Bone marrow (tissue), 2 donors: ENCODE data around the gene ZNF567.
A peak's percentile ranks its signal among the peaks of the same experiment; 100 is the strongest.
"Not testable (repeated sequence)": the region's sequence is repeated elsewhere in the genome, so short reads cannot be mapped to it uniquely, and the experiment has no call there.

Source experiments
- DNase-seq, 2 donors: peaks; one replicate each; lab custom pipeline; 2025; lab: John Stamatoyannopoulos, UW

Gene ZNF567

DNA sequence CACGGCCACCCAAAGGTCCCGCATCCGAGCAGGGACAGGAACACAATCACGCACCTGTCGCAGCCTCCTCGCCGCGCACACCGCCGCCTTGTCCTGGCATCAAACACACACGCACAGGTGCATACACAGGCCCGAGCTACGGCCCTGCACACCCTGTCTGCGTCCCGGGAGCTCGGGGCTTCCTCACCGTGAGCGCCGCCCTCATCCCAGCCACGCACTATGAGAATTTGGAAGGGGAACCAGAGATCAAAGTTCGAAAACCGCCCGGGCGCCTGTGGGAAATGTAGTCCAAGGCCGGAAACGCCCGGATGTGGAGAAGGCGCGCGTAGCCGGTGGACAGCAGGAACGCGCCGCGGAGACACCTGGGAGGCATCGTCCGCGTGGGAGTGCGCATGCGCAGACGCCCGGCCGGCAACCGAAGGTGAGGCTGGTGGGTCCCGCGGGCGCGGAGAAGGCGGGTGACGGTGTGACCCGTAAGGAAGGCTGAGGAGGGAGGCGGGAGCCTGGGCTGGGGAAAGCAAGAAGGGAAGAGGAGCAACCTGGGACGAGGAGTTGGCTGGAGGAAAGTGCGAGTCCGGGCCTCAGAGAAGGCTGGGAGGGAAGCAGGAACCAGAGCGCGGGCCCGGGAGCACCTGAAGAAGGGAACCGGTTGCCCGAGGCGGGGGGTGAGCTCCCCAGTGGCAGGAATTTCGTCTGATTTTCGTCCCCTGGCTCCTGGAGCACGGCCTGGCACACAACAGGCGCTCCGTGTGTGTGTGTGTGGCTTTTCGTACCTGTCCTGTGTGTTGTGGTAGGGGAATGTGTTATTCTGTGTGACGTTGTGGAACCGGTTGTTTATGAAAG is at the start of gene ZNF567:
ZNF567 (plus strand) TSS at position 399 of the 843 bp plus-strand sequence. CDS start 7,256 bp downstream, outside the sequence.
- peak; percentile 82 to 91 for DNase-seq

DNA sequence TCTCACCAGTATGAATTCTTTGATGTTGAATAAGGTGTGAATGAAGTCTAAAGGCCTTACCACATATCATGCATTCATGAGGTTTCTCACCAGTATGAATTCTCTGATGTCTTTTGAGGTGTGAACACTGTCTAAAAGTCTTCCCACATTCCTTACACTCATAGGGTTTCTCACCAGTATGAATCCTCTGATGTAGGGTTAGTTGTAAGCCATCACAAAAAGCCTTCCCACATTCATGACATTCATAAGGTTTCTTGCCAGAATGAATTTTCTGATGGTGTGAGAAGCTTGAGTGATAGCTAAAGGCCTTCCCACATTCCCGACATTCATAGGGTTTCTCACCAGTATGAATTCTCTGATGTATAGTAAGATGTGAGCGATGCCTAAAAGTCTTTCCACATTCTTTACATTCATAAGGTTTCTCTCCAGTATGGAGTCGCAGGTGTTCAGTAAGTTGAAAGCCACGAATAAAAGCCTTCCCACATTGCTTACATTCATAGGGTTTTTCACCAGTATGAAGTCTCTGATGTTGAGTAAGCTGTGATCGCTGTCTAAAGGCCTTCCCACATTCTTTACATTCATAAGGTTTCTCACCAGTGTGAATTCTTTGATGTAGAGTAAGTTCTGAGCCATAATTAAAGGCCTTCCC is 48.4 kb upstream of the ZNF567 start:
- DNase-seq = no peak

DNA sequence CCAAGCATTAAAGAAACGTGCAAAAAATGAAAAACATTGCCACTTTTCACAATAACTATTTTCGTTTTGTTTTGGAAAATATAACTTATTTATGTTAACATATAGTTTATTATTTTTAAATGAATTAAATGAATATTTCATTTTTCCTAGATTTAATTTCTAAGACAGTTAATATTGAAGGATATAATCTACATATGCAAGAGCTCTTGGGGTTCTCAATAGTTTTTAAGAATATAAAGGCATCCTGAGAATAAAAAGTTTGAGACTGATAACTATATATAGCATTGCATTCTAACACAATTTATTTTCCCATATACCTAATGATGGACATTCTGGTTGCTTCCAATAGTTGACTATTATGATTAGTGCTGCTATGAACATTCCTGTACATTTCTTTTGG is 40.7 kb upstream of the ZNF567 start:
- DNase-seq = no peak

DNA sequence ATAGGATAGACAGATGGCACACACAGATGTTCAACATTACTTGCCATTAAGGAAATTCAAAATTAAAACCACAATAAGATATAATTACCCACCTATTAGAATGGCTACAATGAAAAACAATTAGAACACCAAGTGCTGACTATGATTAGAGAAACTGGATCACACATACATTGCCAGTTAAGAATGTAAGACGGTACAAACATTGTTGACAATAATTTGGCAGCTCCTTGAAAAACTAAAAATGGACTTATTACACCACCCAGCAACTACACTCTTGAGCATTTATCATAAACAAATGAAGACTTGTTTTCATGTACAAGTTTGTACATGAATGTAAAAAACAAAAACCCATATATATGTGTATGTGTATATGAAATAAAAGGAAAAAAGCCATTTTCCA is 34.5 kb upstream of the ZNF567 start:
- DNase-seq = no peak

DNA sequence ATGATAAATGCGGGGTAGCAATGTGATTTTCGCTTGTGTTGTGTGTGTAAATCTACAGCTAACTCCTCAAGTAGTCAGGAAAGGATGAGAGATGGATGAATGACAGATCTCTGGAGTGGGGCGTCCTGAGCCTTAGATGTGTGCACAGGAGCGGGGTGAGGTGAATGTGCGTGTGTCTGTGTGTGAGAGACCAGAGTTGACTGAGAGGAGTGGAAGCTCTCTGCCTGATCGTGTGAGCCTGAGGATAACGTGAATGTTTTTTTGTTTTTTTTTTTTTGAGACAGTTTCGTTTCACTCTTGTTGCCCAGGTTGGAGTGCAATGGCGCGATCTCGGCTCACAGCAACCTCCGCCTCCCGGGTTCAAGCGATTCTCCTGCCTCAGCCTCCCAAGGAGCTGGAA is 21.6 kb upstream of the ZNF567 start:
- no peak for DNase-seq

DNA sequence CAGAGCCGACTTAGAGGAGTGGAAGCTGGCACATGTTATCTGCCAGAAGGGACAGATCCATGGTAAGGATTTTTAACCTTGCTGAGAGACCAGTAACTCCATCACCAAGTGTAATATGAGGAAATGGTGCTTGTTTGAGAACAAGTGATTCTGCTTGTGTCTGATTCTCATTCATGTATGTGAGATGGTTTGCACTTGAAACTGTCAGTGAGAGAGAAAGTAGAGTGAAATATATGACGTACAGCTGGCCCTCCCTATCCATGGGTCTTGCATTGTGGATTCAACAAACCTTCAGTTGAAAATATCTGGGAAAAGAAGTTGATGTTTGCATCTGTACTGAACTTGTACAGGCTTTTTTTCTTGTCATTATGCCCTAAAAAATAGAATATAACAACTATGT is 18.8 kb upstream of the ZNF567 start:
- DNase-seq = no peak

DNA sequence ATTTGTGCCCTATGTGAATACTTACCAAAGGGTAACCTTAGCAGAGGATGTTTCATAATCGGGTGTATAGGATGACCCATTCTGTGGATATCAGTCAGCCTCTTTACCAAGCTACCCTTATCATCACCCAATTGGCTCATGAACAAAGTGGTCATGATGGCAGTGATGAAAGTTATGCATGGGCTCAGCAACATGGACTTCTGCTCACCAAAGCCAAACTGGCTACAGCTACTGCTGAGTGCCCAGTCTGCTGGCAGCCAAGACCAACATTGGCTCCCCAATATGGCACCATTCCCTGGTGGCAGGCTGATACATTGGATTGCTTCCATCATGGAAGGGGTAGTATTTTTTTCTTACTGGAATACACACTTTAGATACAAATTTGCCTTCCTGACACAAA is 15.0 kb upstream of the ZNF567 start:
- no peak for DNase-seq

DNA sequence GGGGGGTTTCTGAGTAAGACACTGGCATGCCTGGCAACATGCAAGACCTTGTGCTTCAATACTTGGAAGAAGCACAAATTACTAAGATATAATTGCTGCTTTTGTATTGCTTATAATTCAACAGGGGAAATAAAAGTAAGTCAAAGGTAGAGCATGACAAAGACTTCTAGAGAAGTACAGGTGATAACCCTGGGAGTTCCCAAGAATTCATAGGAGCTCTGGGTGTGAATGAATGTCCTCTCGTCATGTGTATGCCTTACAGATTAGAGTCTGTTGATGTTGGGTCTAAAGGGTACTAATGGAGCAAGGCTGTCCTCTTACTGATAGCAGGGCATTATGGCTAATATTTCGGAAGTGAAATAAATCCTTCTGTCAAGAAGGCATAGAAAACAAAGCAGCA is 13.2 kb upstream of the ZNF567 start:
- no peak for DNase-seq

DNA sequence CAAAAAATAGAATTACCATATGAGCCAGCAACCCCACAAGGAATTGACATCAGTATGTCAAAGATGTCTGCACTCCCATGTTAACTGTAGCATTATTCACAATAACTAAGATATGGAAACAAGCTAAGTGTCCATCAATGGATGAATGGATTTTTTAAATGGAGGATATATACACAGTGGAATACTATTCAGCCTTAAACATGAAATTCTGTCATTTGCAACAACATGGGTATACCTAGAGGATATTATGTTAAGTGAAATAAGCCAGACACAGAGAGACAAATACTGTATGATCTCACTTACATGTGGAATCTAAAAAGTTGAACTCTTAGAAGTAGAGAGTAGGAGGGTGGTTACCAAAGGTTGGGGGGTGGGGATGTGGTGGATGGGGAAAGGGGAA is 8.0 kb upstream of the ZNF567 start:
- no peak for DNase-seq

DNA sequence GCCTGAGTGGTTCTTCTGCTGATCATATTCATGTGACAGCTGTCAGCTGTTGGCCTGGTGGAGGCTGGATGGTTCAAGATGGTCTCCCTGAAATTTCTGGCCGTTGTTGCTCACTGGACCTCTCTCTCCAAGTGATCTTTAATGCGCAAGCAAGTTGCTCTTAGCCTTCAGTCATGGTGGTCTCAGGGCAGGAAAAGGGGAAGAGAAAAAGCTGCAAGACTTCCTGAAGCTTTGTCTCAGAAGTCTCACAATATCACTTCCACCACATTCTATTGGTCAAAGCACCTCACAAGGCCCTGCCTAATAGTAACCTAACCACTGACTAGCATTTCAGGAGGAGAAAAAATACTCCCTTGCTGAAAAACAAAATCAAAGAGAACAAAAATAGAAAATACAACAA is 1.6 kb upstream of the ZNF567 start:
- DNase-seq = no peak

DNA sequence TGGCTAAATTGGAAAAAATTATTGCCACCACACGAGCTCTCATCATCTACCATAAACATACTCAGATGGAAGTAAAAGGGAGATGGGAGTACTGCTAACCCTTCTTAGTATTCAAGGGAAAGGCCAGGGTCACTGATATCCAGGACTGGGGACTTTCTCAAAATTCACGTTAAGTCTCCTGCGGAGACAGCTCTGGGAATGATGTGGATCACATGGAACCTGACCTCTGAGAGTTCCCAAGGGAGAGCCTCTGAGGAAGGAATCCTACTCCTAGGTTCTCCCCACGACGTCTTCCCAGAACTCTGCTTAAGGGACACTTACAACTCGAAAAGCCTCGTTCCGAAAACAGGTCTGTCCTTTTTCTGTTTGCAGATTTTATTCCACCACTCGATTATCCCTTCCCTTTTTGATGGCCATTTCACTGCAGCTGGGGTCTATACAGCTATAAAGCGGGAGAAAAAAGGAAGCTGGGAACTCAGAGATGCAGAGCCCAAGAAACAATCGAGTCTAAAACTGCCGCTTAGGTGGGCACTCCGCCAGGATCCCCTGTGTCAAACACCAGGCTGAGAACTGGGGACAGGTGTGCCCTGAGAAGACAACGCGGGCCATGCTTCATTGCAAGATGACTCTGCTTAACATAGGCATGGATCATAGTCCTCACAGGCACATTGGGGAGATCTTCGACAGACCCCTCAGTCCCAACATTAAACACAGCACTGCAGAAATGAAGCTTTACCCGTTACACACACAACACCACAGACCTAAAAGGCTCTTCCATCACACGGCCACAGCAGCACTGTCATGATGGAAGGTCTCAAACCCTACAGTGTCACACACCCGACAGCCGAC is 823 bp upstream of the ZNF567 start:
- no peak for DNase-seq

DNA sequence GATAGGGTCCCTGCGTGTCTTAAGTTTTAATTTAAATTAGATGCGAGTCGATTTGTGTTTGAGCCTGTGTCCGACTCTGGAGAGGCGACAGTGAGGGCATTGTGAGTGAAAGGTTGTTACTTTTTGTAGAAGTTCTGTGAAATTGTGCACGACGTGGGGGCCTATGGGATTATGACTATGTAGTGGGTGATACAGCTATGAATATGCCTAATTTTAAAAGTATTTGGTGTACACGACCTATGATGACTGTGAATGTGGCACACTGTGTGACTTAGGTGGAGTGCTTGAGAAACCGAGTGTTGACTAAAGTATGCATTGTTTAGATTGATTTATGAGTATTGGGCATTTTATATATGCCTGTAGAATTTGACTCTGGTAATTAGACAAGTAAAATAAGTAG is 646 bp downstream of the ZNF567 start:
- DNase-seq = no peak

DNA sequence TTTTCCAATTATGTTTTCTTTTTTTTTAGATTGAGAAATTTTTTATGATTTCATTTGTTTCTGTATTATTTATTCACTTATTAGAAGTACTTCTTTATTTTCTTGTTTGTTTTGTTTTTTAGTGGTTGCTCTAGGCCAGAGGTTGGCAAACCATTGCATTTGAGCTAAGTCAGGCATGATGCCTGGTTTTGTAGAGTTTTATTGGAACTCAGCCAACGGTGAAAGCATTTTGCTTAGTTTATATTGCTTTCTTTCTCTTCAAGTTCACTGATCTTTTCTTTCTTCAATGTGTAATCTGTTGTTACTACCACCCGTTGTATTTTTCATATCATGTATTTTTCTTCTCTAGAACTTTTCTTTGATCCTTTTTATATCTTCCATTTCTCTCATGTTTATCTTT is 19.7 kb downstream of the ZNF567 start:
- no peak for DNase-seq

DNA sequence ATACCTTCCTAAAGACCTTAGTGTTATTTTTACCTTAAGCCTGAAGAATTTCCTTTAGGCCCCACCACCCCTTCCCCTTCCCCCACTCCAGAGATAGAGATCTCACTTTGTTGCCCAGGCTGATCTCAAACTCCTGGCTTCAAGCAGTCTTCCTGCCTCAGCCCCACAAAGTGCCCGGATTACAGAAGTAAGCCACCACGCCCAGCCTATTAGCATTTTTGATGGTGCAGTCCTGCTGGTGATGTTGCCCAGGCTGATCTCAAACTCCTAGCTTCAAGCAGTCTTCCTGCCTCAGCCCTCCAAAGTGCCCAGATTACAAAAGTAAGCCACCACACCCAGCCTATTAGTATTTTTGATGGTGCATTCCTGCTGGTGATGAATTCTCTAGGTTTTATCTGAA is 22.0 kb downstream of the ZNF567 start:
- no peak for DNase-seq

DNA sequence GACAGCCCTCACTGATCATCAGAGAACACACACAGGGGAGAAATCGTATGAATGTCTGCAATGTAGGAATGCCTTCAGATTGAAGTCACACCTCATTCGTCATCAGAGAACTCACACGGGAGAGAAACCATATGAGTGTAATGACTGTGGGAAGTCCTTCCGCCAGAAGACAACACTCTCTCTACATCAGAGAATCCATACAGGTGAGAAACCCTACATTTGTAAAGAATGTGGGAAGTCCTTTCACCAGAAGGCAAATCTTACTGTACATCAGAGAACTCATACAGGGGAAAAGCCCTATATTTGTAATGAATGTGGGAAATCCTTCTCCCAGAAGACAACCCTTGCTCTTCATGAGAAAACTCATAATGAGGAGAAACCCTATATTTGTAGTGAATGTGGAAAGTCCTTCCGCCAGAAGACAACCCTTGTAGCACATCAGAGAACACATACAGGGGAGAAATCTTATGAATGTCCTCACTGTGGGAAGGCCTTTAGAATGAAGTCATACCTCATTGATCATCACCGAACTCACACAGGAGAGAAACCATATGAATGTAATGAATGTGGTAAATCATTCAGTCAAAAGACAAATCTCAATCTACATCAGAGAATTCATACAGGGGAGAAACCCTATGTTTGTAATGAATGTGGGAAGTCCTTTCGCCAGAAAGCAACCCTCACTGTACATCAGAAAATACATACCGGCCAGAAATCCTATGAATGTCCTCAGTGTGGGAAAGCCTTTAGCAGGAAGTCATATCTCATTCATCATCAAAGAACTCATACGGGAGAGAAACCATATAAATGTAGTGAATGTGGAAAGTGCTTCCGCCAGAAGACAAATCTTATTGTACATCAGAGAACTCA is 32.5 kb downstream of the ZNF567 start:
- DNase-seq = no peak

DNA sequence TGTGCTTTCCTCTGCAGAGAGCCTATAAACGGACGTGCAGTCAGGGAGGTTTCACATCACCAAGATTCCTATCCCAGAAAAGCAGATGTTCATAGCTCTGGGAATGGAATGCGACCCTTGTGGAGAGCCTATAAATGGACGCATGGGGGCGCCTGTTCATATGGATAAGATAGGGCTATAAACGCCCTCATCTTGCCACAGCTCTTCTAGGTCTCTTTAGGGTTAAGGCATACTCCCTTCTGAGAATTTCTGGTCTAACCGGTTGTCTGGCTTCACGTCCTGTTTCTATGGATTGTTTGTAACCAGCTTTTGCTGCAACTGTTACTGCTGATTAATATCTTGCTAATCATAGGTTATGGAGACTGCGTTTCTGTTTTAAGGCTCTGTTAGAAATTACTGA is 48.8 kb downstream of the ZNF567 start:
- not testable (repeated sequence) for DNase-seq

DNA sequence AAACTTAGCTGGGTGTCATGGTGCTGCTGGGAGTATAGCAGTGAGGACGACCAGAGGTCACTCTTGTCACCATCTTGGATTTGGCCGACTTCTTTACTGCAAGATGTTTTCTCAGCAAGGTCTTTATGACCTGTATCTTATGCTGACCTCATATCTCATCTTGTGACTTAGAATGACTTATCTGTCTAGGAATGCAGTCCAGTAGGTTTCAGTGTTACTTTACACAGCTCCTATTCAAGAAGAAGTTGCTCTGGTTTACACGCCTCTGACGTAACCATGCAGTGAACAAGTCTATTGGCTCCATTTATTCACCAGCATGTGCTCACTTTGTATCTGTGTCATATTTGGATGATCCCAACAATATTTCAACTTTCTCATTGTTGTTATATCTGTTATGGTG is 58.5 kb downstream of the ZNF567 start:
- no peak for DNase-seq

DNA sequence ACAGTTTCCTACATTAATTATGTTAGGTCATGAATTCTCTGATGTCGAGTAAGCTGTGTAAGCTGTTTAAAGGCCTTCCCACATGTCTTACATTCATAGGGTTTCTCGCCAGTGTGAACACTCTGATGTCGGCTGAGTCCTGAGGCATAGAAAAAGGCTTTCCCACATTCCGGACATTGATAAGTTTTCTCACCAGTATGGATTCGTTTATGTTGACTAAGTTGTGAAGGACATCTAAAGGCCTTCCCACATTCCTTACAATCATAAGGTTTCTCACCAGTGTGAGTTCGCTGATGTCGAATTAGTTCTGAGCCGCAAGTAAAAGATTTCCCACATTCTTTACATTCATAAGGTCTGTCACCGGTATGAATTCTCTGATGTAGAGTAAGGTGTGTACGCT is 60.3 kb downstream of the ZNF567 start:
- DNase-seq = no peak

DNA sequence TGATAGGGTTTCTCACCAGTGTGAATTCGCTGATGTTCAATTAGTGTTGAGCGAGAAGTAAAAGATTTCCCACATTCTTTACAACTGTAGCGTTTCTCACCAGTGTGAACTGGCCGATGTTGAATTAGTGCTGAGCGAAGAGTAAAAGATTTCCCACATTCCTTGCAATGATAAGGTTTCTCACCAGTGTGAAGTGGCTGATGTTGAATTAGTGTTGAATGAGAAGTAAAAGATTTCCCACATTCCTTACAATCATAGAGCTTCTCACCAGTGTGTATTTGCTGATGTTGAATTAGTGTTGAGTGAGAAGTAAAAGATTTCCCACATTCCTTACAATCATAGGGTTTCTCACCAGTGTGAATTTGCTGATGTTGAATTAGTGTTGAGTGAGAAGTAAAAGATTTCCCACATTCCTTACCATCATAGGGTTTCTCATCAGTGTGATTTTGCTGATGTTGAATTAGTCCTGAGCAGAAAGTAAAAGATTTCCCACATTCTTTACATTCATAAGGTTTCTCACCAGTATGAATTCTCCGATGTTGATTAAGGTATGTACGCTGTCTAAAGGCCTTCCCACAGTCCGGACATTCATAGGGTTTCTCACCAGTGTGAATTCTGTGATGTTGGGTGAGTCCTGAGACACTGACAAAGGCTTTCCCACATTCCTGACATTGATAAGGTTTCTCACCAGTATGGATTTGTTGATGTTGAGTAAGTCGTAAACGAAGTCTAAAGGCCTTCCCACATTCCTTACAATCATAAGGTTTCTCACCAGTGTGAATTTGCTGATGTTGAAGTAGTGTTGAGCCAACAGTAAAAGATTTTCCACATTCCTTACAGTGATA is 61.2 kb downstream of the ZNF567 start:
- no peak for DNase-seq

DNA sequence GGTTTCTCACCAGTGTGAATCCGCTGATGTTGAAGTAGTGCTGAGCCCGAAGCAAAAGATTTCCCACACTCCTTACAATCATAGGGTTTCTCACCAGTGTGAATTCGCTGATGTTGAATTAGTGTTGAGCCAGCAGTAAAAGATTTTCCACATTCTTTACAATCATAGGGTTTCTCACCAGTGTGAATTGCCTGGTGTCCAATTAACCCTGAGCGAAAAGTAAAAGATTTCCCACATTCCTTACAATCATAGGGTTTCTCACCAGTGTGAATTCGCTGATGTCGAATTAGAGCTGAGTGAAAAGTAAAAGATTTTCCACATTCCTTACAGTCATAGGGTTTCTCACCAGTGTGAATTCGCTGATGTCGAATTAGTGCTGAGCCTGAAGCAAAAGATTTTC is 62.2 kb downstream of the ZNF567 start:
- not testable (repeated sequence) for DNase-seq
